ENCODE results near the gene PACS1.
"Not testable (repeated sequence)": the region's sequence is repeated elsewhere in the genome, so short reads cannot be mapped to it uniquely, and the experiment has no call there.

PACS1 gene

DNA sequence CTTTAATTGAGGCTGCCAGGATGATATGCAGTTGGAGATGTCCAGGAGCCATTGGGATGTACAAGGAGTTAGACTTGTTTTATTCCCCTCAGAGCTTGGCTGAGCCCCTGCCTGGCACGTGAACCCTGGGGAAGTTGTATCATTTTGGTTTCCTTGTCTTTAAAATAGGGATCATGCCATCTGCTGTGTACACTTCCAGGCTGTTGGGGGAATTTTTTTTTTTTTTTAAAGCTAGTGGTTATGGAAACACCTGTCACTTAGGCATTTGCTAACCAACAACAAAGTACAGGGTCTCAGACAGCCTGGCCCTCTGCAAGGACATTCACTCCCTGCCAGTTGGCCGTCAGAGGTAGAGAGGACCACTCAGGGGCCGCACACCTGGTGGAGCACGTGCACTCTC lies 189.9 kb downstream of the PACS1 start:
- no peak for DNase-seq (ENCODE audit: low read depth)

DNA sequence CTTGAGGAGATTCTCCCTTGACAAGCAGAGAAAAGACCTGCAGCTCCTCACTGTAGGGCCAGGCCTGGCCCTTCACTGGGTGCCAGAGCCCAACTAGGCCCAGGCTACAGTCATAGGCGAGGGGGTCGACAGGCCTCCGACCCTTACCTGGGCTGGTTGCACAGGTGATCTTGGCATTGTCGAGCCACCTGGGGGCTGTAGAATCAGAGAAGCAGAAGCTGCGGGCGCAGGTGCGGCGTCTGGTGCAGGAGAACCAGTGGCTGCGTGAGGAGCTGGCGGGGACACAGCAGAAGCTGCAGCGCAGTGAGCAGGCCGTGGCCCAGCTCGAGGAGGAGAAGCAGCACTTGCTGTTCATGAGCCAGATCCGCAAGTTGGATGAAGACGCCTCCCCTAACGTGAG lies 191.5 kb downstream of the PACS1 start:
- DNase-seq (ENCODE audit: low read depth) = no peak

DNA sequence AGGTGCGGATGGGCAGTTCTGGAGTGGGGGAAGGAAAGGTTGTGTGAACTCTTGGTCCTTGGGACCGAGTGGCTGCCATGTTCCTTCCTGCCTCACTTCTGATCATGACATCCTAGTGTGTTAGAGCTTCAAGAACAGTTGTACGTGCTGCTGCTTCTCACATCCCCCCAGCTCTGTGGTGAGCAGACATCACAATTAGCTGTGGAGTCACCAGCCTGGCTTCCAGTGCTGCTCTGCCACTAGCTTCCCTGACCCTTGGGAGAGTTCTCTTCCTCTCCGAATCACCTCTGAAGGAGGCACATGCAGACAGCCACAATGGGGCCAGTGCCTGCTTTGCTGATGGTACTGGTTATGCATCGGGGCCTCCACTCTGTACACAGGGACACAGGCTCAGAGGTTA lies 192.1 kb downstream of the PACS1 start:
- DNase-seq (ENCODE audit: low read depth) = no peak

DNA sequence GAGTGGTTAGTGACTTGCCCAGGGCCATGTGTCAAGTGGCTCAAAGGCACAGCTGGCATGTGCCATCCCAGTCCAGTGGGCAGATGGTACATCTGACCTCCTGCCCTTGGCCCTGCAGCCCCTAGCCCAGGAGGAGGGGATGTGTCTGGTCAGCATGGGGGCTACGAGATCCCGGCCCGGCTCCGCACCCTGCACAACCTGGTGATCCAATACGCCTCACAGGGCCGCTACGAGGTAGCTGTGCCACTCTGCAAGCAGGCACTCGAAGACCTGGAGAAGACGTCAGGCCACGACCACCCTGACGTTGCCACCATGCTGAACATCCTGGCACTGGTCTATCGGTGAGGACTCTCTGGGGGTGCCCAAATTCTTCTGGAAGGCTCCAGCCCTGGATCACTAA lies 192.6 kb downstream of the PACS1 start:
- DNase-seq (ENCODE audit: low read depth) = no peak

DNA sequence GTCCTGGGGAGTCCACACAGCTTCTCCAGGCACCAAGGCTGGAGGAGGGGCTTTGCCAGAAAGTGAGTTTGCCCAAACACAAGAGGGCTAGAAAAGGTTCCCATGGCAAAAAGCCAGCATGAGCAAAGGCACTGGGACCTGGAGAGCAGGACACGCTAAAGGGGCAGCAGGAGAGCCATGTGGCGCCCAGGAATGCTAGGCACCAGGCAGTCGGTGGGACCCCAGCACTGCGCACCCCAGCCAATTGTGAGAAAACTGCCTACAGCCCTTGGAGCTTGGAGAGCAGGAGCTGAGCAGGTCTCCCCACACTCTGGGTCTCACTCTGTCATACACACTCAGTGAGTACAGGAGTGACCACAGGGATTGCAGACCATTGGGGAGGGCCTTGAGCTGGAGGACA lies 193.2 kb downstream of the PACS1 start:
- no peak for DNase-seq (ENCODE audit: low read depth)

DNA sequence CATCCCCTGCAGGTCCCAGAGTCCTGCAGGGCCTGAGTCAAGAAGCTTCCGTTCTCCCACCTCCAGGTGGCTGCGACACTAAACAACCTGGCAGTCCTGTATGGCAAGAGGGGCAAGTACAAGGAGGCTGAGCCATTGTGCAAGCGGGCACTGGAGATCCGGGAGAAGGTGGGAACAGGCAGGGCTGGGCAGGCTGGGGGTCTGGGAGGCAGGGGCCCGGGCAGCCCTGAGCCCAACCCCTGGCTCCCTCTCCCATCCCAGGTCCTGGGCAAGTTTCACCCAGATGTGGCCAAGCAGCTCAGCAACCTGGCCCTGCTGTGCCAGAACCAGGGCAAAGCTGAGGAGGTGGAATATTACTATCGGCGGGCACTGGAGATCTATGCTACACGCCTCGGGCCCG lies 193.7 kb downstream of the PACS1 start:
- no peak for DNase-seq (ENCODE audit: low read depth)

DNA sequence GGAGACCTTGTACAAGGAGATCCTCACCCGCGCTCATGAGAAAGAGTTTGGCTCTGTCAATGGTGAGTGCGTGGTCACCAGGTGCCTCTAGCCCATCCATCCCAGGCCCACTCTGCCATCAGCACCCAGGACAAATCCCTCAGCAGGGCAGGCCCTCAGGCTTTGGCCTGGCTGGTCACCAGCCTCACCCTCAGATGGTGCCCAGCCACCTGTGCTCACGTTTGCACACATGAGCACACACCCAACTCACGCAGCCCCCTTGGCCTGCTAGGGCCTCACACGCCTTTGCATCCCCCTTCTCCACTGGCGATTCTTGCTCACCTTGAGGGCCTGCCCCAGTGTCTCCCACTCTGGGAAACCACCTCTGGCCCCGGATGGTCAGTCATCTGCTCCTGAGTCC lies 194.3 kb downstream of the PACS1 start:
- DNase-seq (ENCODE audit: low read depth) = no peak

DNA sequence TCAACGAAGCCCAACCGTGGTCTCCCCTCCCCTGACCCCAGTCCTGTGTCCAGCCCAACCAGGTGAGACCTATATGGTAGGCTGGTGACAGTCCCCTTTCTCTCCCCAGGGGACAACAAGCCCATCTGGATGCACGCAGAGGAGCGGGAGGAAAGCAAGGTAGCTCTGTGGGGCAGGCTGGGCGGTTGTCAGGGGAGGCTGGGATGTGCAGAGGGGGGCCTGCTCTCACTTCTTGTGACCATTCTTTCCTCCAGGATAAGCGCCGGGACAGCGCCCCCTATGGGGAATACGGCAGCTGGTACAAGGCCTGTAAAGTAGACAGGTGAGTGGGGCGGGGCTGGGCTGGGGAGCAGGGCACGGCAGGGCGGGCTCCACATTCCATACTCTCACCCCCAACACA lies 194.8 kb downstream of the PACS1 start:
- no peak for DNase-seq (ENCODE audit: low read depth)

DNA sequence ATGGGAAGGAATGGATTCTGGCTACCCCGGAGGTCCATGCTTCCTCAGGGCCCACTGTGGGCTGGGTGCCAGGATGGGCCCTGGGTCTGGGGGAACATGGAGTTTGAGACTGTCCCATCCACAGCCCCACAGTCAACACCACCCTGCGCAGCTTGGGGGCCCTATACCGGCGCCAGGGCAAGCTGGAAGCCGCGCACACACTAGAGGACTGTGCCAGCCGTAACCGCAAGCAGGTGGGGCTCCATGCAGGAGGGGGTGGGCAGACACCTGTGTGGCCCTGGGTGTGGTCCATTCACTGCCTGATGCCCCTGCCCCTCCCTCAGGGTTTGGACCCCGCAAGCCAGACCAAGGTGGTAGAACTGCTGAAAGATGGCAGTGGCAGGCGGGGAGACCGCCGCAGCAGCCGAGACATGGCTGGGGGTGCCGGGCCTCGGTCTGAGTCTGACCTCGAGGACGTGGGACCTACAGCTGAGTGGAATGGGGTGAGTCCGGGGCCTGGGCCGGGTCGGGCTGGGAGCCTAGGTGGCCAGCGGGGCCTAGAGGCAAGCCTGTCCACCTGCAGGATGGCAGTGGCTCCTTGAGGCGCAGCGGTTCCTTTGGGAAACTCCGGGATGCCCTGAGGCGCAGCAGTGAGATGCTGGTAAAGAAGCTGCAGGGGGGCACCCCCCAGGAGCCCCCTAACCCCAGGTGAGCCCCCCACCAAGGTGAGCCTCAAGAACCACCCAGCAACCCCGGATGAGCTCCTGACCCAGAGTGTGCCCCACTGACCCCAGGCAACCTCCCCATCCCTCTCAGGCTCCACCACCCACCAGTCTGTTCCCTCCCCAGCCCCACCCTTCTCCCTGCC lies 195.7 kb downstream of the PACS1 start:
- DNase-seq (ENCODE audit: low read depth) = no peak

DNA sequence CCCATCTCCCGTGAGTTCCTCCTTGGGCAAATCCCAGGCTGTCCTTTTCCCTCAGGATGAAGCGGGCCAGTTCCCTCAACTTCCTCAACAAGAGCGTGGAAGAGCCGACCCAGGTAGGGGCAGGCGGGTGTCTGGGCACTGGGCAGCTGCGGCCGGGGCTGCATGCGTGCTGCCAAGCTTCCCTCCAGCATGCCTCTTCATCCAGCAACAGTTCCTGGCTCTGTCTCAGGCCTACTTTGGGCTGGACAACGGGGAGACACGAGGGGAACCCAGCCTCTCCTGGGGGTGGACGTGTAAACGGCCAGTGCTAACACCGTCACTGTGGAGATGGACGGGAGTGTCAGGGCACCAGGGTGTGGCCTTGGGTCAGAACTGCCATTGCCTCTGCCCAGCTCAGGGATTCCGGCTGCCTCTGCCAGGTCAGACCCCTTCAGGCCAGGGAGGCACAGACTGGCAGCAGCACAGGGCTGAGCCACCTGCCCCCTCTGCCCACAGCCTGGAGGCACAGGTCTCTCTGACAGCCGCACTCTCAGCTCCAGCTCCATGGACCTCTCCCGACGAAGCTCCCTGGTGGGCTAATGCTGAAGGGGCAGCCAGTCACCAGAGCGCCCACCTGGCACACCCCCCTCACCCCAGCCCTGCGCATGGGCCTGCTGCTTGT lies 196.4 kb downstream of the PACS1 start:
- DNase-seq (ENCODE audit: low read depth) = no peak

DNA sequence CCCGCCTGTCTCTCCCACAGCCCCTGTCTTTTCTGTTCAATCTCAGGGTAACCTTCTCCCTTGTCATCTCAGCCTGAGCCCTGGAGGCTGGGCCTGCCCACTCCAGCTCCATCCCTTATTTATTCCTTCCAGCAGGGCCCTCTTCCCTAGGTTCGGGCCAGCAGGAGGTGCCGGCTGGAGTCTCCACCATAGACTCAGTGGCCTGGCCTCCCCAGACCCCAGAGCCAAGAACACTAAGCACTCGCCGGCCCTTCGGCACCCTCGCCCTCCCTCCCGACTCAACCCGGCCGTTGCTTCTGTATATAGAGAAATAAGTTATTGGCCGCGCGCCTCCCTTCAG lies 196.9 kb downstream of the PACS1 start:
- DNase-seq (ENCODE audit: low read depth) = no peak

DNA sequence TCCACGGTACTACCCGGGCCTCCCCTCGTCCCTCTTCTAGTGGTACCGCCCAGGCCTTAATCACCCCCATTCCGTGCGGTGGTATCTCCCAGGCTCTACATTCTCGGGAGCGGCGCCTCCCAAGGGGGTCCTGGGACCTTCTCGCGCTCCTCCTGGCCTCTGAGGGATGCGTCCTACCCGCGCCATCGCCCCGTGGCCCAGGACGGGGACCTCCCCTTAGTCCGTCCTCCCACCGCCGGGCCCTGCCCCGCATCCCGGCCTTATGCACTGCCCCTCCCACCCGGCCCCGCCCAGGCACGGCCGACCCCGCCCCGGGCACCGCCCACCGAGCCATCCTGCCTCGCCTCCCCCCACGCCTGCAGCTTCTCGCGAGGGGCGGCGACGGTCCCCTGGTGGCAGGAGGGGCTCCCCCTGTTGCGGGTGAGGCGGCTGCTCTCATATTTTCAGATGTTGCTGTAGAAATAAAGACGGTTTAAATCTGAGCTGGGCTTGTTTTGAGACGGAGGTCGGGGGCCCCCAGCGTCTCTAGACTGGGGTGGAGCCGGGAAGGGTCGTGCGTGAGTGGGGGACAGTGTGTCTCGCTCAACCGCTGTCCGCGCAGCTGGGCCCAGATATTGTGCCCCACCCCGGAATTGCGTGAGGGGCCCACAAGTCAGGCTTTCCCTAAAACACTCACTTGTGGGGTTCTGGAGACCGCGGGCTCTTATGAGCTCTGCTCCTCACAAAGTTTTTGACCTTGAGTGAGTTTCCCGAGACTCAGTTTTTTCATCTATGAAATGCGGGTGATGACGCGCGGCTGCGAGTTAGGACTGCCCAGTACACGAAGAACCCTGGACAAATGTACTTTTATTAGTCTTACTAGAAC lies 197.5 kb downstream of the PACS1 start:
- DNase-seq (ENCODE audit: low read depth) = peak; percentile 79

DNA sequence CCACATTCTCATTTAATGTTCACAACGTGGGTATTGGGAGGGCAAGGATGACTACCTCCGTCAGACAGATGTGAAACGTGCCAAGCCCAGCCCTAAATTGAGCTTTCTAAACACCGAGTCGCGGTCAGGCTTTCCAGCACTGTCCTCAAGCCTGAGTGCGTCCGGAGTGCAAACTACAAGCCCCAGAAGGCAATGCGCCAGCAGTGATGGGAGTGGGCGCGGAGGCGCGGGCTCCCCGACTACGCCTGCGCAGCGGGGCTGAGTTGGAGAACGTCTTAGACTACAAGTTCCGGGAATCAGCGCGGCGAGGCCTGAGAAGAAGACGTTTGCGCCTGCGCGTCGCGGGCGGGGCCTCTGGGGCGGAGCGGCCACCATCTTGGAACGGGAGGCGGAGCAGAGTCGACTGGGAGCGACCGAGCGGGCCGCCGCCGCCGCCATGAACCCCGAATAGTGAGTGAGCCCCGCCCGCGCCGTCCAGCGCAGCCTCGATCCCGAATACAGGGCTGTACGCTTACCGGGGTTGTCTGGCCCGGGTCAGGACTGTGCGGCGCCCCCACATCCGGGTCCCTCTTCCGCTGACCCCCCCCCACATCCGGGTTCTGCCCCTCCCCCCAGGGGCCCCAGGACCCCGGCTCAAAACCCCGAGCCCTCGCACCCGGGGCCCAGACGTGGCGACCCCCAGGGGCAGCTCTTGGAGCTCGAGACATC lies 198.3 kb downstream of the PACS1 start, which contains the start of gene RAB1B:
Gene RAB1B, plus strand, starts transcription at position 396 of the 708 bp plus-strand sequence. Its CDS starts 41 bp downstream, at position 437.
- peak; percentile 100 for DNase-seq (ENCODE audit: low read depth)

DNA sequence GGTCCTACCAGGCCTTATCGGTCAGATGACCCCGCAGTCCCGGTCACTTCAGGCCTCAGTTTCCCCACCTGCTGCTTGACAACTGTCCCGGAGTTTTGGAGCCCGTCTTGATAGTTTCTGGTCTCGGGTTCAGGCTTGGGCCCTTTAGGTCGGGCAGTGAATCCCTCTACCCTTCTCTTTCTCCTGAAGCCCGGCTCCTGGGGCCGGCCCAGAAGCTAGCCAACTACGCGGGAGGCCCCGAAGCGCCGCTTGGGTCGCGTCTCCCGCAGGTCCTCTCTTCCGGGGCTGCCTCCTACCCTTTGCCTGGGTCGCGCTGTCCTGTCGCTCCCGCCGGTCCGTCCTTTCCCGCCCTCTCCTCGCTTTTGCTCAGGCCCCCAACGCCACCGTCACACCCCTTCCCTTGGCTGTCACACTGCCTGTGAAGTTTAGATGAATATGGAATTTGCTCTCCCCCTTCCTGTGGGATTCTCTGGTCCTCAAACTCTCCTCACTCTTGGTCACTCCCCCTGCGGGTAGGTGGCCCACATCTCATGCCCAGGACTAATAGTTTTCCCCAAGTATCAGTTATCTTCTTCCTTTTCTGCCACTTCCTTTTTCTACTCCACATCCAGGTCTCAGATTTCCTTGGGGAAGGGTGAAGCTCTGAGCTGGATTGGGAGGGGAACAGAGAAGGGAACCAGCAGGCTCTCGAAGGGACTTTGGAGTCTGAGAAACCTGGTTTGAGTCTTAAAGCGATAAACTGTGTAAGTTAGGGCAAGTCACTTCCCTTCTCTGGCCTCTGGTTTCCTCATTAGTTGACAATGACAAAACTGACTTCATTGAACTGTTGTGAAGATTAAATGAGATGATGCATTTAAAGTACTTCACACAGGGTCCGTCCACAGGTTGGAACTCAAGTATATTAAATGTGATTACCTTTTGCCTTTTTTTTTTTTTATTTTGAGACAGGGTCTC lies 199.2 kb downstream of the PACS1 start:
- no peak for DNase-seq (ENCODE audit: low read depth)

DNA sequence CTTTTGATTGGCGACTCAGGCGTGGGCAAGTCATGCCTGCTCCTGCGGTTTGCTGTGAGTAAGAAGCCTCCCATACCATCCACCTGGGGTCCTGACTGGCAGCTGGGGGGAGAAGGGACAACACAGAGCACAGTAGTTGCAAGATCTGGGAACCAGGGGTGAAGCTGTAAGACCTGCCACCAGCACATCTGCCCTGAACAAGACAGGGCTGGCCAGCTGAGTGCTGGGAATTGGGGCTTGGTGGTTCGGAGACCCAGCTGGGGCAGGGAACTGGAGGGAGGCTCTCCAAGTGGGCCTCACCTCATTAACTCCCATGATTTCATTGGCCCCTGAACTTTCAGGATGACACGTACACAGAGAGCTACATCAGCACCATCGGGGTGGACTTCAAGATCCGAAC lies 201.7 kb downstream of the PACS1 start:
- no peak for DNase-seq (ENCODE audit: low read depth)

DNA sequence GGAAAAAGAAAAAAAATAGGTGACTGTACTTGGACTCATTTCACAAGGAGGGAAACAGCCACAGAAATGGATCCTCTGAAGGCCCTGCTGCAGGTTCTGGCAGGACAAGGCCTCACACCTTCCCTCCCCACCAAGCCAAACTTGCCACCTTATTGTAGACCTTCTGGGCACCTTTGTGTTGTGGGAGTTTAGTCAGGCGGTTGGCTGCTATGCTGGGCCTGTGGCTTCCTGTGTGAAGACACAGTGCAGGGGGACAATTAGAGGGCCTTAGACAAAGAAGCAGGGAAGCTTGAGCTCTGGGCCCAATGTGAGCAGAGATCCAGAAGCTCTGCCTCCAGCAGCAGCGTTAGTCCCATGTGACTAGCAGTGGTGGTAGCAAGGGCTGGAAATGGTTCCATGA lies 202.5 kb downstream of the PACS1 start:
- no peak for DNase-seq (ENCODE audit: low read depth)

DNA sequence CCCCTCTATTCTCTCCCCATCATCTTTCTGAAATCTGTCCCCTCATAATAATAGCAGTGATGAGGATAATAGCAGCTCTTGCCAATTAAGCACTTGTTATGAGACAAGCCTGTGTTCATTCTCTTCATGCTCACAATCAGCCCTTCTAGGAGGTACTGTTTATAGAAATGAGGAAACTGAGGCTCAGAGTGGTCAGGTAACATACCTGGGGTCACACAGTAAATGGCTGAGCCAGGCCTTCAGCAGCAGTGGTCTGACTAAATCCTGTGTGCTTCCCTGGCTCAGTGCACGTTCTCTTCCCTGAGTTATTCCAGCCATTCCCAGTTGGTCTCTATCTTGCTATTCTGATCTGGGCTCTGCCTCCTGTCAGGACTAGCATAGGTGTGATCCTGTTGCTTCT lies 204.1 kb downstream of the PACS1 start:
- no peak for DNase-seq (ENCODE audit: low read depth)

DNA sequence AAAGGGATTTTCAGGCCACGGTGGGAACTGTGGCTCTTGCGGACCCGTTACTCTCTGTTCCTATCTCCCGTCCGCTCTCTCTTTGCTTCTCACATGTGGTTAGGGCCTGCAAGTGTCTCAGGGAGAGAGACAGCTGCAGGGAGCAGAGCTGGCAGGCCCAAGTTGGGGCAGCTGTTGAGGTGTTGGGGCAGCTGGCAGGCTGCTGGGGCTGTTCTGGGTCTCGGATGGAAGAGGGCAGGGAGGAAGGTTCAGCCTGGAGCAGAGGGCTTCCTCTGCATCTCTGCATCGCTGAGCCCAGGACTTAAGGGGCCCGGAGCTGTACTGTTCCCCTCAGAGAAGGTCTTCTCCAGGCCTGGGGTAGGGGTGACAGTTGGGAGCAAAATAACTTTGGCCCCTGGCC lies 205.3 kb downstream of the PACS1 start:
- no peak for DNase-seq (ENCODE audit: low read depth)

DNA sequence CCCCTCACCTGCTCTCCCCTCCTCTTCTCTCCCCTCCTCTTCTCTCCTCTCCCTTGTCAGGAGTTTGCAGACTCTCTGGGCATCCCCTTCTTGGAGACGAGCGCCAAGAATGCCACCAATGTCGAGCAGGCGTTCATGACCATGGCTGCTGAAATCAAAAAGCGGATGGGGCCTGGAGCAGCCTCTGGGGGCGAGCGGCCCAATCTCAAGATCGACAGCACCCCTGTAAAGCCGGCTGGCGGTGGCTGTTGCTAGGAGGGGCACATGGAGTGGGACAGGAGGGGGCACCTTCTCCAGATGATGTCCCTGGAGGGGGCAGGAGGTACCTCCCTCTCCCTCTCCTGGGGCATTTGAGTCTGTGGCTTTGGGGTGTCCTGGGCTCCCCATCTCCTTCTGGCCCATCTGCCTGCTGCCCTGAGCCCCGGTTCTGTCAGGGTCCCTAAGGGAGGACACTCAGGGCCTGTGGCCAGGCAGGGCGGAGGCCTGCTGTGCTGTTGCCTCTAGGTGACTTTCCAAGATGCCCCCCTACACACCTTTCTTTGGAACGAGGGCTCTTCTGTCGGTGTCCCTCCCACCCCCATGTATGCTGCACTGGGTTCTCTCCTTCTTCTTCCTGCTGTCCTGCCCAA lies 206.0 kb downstream of the PACS1 start:
- DNase-seq (ENCODE audit: low read depth) = no peak

DNA sequence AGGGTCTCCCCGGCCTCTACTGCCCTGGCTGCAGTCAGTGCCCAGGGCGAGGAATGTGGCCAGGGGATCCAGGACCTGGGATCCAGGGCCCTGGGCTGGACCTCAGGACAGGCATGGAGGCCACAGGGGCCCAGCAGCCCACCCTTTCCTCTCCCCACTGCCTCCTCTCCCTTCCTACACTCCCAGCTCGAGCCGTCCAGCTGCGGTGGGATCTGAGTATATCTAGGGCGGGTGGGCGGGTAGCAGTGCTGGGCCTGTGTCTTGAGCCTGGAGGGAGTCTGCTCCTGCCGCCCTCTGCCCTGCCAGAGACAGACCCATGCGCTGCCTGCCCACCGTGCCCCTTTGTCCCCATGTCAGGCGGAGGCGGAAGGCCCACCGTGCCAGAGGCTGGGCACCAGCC lies 206.5 kb downstream of the PACS1 start:
- DNase-seq (ENCODE audit: low read depth) = not testable (repeated sequence)
